SK-N-SH treated with all-trans-retinoic acid at 6 μM for 48 hours (cell line): Measurements from ENCODE around the gene SPRY1.

Source experiments
- ARNTL ChIP-seq: fragments of 450-650 bp; formaldehyde crosslinking; IDR thresholded peaks from 2 replicates; pipeline ENCODE4 v1.5.0; 2020; ENCODE audit warnings: low read depth, mild to moderate bottlenecking, moderate library complexity, borderline replicate concordance
- CSDC2 ChIP-seq: fragments of 250-450 bp; sonication (Bioruptor Pico); IDR thresholded peaks from 2 replicates; pipeline ENCODE4 v1.5.0; 2020; ENCODE audit warnings: mild to moderate bottlenecking, moderate library complexity
- GLIS3 ChIP-seq: fragments of 250-450 bp; sonication (Bioruptor Pico); IDR thresholded peaks from 2 replicates; pipeline ENCODE4 v1.5.0; 2020; ENCODE audit warnings: mild to moderate bottlenecking, moderate library complexity
- ISL1 ChIP-seq: fragments of 250-450 bp; sonication (Bioruptor Pico); IDR thresholded peaks from 2 replicates; pipeline ENCODE4 v2.1.2; 2022; ENCODE audit warnings: mild to moderate bottlenecking, moderate library complexity
- PATZ1 ChIP-seq: fragments of 250-450 bp; sonication (Bioruptor Pico); IDR thresholded peaks from 2 replicates; pipeline ENCODE4 v1.8.0; 2020; ENCODE audit warnings: mild to moderate bottlenecking, moderate library complexity, borderline replicate concordance
- RARB ChIP-seq: fragments of 250-450 bp; sonication (Bioruptor Pico); IDR thresholded peaks from 2 replicates; pipeline ENCODE4 v1.8.0; 2021; ENCODE audit warnings: mild to moderate bottlenecking, moderate library complexity
- TCF4 ChIP-seq: fragments of 250-450 bp; sonication (Bioruptor Pico); IDR thresholded peaks from 2 replicates; pipeline ENCODE4 v1.8.0; 2021; ENCODE audit warnings: mild to moderate bottlenecking, moderate library complexity, borderline replicate concordance
- ZFP3 ChIP-seq: fragments of 250-450 bp; sonication (Bioruptor Pico); IDR thresholded peaks from 2 replicates; pipeline ENCODE4 v1.5.0; 2020; ENCODE audit warnings: mild to moderate bottlenecking, moderate library complexity
- ZFP30 ChIP-seq: fragments of 450-650 bp; formaldehyde crosslinking; IDR thresholded peaks from 2 replicates; pipeline ENCODE4 v1.5.0; 2022; ENCODE audit warnings: mild to moderate bottlenecking, moderate library complexity
- ZNF565 ChIP-seq: fragments of 450-650 bp; formaldehyde crosslinking; conservative IDR thresholded peaks from 2 replicates; pipeline ENCODE4 v1.5.0; 2020; ENCODE audit warnings: low read depth, mild to moderate bottlenecking, moderate library complexity
- ZNF70 ChIP-seq: fragments of 450-650 bp; formaldehyde crosslinking; IDR thresholded peaks from 2 replicates; pipeline ENCODE4 v1.5.0; 2020; ENCODE audit warnings: mild to moderate bottlenecking, moderate library complexity
- TF ChIP-seq, protein P1 (sequence below): fragments of 250-450 bp; sonication (Bioruptor Pico); IDR thresholded peaks from 2 replicates; pipeline ENCODE4 v1.8.0; 2021; ENCODE audit warnings: low read depth, mild to moderate bottlenecking, moderate library complexity, borderline replicate concordance

- TF ChIP-seq RARB (CRISPR knock-in tag) = no peak
- no peak for TF ChIP-seq ARNTL (CRISPR knock-in tag)
- no peak for TF ChIP-seq TCF4
- TF ChIP-seq, protein P1, sequence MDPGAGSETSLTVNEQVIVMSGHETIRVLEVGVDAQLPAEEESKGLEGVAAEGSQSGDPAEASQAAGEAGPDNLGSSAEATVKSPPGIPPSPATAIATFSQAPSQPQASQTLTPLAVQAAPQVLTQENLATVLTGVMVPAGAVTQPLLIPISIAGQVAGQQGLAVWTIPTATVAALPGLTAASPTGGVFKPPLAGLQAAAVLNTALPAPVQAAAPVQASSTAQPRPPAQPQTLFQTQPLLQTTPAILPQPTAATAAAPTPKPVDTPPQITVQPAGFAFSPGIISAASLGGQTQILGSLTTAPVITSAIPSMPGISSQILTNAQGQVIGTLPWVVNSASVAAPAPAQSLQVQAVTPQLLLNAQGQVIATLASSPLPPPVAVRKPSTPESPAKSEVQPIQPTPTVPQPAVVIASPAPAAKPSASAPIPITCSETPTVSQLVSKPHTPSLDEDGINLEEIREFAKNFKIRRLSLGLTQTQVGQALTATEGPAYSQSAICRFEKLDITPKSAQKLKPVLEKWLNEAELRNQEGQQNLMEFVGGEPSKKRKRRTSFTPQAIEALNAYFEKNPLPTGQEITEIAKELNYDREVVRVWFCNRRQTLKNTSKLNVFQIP (CRISPR knock-in tag) = no peak
- TF ChIP-seq GLIS3 (CRISPR knock-in tag) = no peak
- no peak for TF ChIP-seq PATZ1 (CRISPR knock-in tag)
- no peak for TF ChIP-seq ZFP3
- TF ChIP-seq CSDC2 = no peak
- no peak for TF ChIP-seq ZNF565 (CRISPR knock-in tag)
- TF ChIP-seq ZNF70 (CRISPR knock-in tag) = no peak
- no peak for TF ChIP-seq ZFP30 (CRISPR knock-in tag)
- TF ChIP-seq ISL1 (CRISPR knock-in tag) = no peak
Measured at GRCh38 chr4:123415977-123416376, 19.4 kb downstream of the SPRY1 start.
